Measurements from ENCODE around the gene MRPL39.

Gene MRPL39

GRCh38 chr21:25577424-25578055, 29.7 kb downstream of the MRPL39 start:
- no peak overlapping the region for H3K27ac ChIP-seq
- TF ChIP-seq CTCF (conservative IDR thresholded peaks at IDR 0.05) (no peak), ZFX (IDR thresholded peaks at IDR 0.05) (no peak)

GRCh38 chr21:25573409-25574206, 33.7 kb downstream of the MRPL39 start:
- H3K27ac ChIP-seq: no peak overlapping the region
- TF ChIP-seq CTCF (conservative IDR thresholded peaks at IDR 0.05) (no peak), ZFX (IDR thresholded peaks at IDR 0.05) (no peak)

GRCh38 chr21:25572861-25573310, 34.4 kb downstream of the MRPL39 start:
- H3K27ac ChIP-seq: no peak overlapping the region

GRCh38 chr21:25571726-25572121, 35.6 kb downstream of the MRPL39 start:
- TF ChIP-seq CTCF (conservative IDR thresholded peaks at IDR 0.05) (no peak), ZFX (IDR thresholded peaks at IDR 0.05) (no peak)

More at GRCh38 chr21:25572861-25573310, 34.4 kb downstream of the MRPL39 start:
- TF ChIP-seq CTCF (conservative IDR thresholded peaks at IDR 0.05) (no peak), ZFX (IDR thresholded peaks at IDR 0.05) (no peak)

GRCh38 chr21:25569711-25570110, 37.6 kb downstream of the MRPL39 start:
- TF ChIP-seq CTCF (conservative IDR thresholded peaks at IDR 0.05) (no peak), ZFX (IDR thresholded peaks at IDR 0.05) (no peak)
- H3K27ac ChIP-seq: no peak overlapping the region

More at GRCh38 chr21:25571726-25572121, 35.6 kb downstream of the MRPL39 start:
- H3K27ac ChIP-seq: no peak overlapping the region

GRCh38 chr21:25569084-25569483, 38.2 kb downstream of the MRPL39 start:
- H3K27ac ChIP-seq: no peak overlapping the region
- no peak for TF ChIP-seq ZFX (IDR thresholded peaks at IDR 0.05)
- no peak for TF ChIP-seq CTCF (conservative IDR thresholded peaks at IDR 0.05)

GRCh38 chr21:25568246-25568645, 39.0 kb downstream of the MRPL39 start:
- no peak overlapping the region for H3K27ac ChIP-seq
- TF ChIP-seq CTCF (conservative IDR thresholded peaks at IDR 0.05): no peak
- no peak for TF ChIP-seq ZFX (IDR thresholded peaks at IDR 0.05)

All from C4-2B (cell line).